GM12873 (cell line): Measurements from ENCODE around the gene MN1.

Experiments
- TF ChIP-seq, protein P1 (sequence below): IDR thresholded peaks from 2 replicates; pipeline ENCODE4 v1.5.1; 2012; ENCODE audit warnings: low read depth, mild to moderate bottlenecking, moderate library complexity, low read length, control low read depth; ENCODE audit not compliant: insufficient read depth; ENCODE audit errors: missing control alignments

Gene MN1

DNA sequence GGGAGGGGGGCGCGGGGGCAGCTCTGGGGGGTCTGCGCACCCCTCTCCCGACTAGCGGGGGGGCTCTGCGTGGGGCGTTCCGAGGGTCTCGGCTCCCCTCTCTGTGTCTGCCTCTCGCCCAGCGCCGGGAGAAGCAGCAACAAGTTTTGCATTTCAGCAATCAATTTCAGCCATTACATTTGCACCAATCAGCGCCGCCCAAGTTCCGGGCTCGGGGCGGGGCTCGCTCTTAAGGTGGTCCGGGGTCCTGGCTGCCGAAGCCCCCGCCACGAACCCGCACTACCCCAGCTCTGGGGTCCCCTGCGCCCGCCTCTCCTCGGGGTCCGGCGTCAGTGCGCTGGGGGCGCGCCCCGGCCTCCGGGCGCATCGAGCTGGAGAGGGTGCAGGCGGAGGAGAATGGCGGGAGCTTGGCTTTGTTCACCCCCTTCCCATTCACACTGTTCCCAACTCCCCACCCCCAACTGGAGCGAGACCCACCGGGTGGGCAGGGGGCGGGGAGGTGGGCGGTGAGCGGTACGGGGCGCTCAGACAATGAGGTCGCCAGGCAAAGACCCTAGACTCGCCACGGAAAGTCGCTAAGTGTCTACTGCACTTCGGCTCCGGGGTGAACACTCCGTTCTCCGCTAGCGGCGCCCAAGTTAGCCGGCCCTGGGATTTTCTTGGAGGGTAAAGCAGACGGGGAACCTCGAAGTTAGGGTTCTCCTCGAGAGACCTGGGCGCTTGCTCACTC lies at the start of gene MN1:
Gene MN1 (minus strand): TSS at position 141 of the 730 bp plus-strand sequence. CDS start 1,213 bp downstream, outside the sequence.
- TF ChIP-seq, protein P1, sequence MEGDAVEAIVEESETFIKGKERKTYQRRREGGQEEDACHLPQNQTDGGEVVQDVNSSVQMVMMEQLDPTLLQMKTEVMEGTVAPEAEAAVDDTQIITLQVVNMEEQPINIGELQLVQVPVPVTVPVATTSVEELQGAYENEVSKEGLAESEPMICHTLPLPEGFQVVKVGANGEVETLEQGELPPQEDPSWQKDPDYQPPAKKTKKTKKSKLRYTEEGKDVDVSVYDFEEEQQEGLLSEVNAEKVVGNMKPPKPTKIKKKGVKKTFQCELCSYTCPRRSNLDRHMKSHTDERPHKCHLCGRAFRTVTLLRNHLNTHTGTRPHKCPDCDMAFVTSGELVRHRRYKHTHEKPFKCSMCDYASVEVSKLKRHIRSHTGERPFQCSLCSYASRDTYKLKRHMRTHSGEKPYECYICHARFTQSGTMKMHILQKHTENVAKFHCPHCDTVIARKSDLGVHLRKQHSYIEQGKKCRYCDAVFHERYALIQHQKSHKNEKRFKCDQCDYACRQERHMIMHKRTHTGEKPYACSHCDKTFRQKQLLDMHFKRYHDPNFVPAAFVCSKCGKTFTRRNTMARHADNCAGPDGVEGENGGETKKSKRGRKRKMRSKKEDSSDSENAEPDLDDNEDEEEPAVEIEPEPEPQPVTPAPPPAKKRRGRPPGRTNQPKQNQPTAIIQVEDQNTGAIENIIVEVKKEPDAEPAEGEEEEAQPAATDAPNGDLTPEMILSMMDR, result no peak

DNA sequence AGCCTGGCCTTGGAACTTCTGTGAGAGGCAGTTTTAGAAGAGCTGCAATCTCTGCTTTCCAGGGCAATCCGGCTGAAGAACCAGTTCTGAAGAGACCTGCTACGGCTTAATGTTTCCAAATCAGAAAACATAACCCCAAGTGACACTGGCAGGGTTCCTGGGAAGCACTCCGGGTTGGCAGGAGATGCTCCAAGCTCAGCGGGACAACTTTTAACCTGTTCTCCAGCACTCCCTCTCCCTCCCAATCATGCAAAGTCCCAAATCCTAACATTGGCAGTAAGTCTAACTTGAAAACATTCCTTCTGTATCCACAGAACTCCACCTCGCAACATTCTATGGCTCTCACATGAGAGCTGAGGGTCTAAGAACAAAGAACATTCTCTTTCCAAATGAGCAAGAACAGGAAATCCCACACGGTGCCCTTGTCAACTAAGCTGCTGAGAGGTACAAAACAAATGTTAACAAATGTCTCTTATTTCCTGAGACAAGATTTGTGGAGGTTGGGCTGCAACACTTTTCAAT lies 48.5 kb upstream of the MN1 start:
- TF ChIP-seq, protein P1, result no peak

DNA sequence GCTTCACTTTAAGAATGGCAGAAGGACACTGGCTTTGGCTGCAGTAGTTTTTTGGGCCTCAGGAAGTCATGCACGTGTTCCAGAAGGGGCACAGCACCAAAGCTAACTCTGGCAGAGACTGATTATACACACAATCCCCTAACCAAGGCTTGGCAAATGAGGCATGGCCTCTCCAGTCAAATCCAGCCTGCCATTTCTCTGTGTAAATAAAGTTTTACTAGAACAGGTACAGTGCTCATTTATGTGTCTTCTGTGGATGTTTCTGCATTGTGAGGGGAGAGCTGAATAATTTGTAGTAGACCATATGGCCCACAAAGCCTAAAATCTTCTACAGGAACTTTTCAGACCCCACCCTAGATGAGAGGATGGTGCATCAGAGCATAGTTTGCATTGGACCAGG lies 46.4 kb upstream of the MN1 start:
- TF ChIP-seq, protein P1, result no peak

DNA sequence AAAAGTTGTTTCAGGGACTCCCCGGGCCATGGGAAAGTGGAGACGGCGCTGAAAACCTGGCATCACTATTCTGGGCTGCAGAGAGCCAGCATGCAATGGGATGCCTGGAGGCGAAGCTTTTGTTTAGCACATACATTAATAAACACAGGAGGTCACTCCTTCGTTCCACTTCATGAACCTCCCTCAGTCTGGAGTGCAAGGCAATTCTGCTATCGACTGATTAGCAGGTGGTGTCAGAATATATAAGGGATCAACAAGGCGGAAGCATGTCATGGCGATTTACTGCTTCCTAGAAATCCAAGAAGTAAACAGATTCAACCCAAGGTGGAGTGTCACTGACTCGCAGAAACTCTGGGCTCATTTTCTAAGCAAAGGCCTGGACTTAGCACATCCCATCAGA lies 45.4 kb upstream of the MN1 start:
- TF ChIP-seq, protein P1, result no peak

DNA sequence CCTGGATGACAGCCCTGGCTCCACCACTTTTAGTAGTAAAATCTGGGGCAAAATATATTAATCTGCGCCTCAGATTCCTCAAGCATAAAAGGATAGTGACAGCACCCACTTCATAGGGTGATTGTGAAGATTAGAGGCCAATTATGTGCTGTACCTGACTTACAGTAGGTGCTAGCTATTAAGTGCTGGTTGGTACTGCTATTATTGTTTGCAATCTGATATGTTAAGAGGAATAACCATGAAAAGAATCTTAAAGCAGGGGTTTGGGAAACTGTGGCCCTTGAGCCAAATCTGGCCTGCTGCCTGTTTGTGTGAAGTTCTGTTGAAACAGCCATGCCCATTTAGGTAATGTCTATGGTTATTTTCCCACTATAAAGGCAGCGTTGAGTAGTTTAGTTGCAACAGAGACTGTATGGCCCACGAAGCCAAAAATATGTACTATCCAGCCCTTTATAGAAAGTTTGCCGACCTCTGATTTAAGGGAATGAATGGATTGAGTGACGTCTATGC lies 44.7 kb upstream of the MN1 start:
- TF ChIP-seq, protein P1, result no peak

DNA sequence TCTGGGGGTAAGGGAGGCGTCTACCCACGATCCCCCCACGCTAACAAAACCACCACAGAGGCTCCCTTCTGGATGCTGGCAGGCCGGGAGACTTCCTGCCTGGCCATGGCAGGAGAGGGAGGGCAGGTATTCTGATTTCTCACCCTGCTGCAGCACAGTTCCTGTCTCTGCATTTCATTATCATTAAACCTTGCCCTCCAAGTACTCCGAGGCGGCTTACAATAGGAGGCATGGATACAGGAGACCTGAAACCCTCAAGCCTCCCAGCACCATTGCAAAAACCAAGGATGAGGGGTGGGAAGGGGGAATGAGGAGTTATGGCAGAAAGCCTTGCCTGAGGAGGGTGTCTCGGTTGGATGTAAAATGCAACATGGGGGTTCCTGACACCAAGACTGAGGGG lies 44.1 kb upstream of the MN1 start:
- TF ChIP-seq, protein P1, result no peak

DNA sequence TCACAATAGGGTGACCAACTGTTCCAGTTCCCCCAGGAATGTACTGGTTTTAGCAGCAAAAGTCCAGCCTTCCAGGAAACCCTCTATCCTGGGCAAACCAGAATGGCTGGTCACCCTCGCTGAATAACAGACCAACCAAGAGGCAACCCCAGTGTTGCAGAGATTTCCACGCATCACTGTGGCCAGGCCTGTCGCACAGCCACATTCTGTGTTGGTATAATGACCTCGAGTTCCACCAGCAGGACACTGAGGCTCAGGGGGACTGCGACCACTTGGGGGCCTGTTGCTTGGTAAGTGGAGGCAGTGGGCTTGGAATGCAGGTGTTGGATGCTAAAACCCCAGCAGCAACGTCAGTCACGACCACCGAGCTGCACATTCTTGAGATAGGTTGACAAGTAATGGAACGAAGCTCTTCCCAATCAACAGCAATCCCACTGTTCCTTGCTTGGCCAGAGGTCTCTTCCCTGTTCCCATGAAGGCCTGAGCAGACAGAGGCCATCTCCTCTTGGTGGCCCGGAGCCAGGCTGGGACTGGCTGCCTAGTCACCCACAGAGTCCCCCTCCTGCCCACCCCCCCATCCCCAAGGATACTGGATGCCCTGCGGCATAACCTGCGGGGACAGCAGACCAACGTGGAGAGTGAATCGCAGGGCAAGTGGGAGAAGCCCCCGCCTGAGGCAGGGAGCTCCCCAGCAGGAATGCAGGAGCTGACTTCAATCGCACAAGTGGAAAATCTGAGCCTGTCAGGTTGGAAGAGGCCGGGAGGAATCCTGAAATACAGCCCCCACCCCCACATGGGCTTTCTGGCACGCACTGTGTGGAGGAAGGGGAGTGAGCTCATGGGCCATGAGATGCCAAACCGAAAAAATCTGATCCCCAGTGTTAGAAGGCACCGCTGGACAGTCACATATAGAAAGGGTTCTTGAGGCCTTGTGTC lies 43.4 kb upstream of the MN1 start:
- TF ChIP-seq, protein P1, result no peak
